Ramos (cell line): ENCODE results near the gene RAET1L.
"Not testable (repeated sequence)": the region's sequence is repeated elsewhere in the genome, so short reads cannot be mapped to it uniquely, and the experiment has no call there.

Source experiments
- in situ Hi-C: fragments of 300-500 bp; cut with MboI; formaldehyde crosslinking; loops from one replicate; pipeline ENCODE4 v1.14.3; 2022; ENCODE audit warnings: low sequenced_read_pairs; ENCODE audit not compliant: unreplicated experiment

RAET1L gene

GRCh38 chr6:149968909-149969308 is 56.4 kb downstream of the RAET1L start:
- in situ Hi-C loops = not testable (repeated sequence)
